ENCODE data around the gene SPRYD7.

GRCh38 chr13:49908637-49909036, 27.5 kb downstream of the SPRYD7 start:
- no peak for TF ChIP-seq ZNF274 (IDR thresholded peaks at IDR 0.05; ENCODE audit: low read depth, low read length)
- no peak for TF ChIP-seq YY1 (IDR thresholded peaks at IDR 0.05; ENCODE audit: insufficient read depth, insufficient read length)
